H7 (cell line): ENCODE data around the gene PALS2. TPM values are rescaled to one million over a fixed set of nuclear protein-coding genes. Genes with fewer than 3 reads are reported as not detected.

ENCODE experiments used
- DNase-seq: peaks from one replicate; pipeline ENCODE4 v3.0.0; 2012
- H3K27me3 ChIP-seq: 2 replicates; pipeline ENCODE4 v1.6.0; 2011; ENCODE audit warnings: mild to moderate bottlenecking, low read length; ENCODE audit not compliant: control insufficient read depth, insufficient read depth
- H3K36me3 ChIP-seq: replicated peaks from 2 replicates; pipeline ENCODE4 v1.5.1; 2011; ENCODE audit warnings: low read length; ENCODE audit not compliant: control insufficient read depth, insufficient read depth
- H3K4me3 ChIP-seq: 2 replicates; pipeline ENCODE4 v1.5.1; 2011; ENCODE audit warnings: low read depth, mild to moderate bottlenecking, control low read depth, low read length, moderate library complexity; ENCODE audit not compliant: insufficient read depth
- total RNA-seq: library from RNA; depleted of rRNA; stranded (reverse); fragments of >200 nt; shearing (Covaris generic); gene quantifications from 2 replicates; pipeline ENCODE4 v1.2.3, GENCODE V29; 2014; rRNA removed

PALS2 gene, protein sequence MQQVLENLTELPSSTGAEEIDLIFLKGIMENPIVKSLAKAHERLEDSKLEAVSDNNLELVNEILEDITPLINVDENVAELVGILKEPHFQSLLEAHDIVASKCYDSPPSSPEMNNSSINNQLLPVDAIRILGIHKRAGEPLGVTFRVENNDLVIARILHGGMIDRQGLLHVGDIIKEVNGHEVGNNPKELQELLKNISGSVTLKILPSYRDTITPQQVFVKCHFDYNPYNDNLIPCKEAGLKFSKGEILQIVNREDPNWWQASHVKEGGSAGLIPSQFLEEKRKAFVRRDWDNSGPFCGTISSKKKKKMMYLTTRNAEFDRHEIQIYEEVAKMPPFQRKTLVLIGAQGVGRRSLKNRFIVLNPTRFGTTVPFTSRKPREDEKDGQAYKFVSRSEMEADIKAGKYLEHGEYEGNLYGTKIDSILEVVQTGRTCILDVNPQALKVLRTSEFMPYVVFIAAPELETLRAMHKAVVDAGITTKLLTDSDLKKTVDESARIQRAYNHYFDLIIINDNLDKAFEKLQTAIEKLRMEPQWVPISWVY
- 25.3 and 35.6 TPM in 2 replicates for total RNA-seq

GRCh38 chr7:24572997-24573553 lies at the start of gene PALS2:
PALS2 (plus strand) TSS chr7:24573452; CDS start chr7:24623668, 50,216 bp downstream.
- peak within 1 kb of the TSS; percentile 85 for H3K4me3 ChIP-seq
- no peaks in the 10 kb centered on the region for H3K36me3 ChIP-seq
- DNase-seq, result peak; percentile 94
- H3K27me3 ChIP-seq, result no peaks in the 10 kb centered on the region

- no peak overlapping the region for H3K4me3 ChIP-seq
- no peaks in the 10 kb centered on the region for H3K27me3 ChIP-seq
- no peaks in the 10 kb centered on the region for H3K36me3 ChIP-seq
- no peak for DNase-seq
These were observed 42.0 kb upstream of the PALS2 start for GRCh38 chr7:24531255-24531654.

- H3K4me3 ChIP-seq, result no peak overlapping the region
- no peaks in the 10 kb centered on the region for H3K36me3 ChIP-seq
- no peak for DNase-seq
- H3K27me3 ChIP-seq, result no peaks in the 10 kb centered on the region; the same call in 1 of the 2 replicates
These were observed 36.6 kb upstream of the PALS2 start for GRCh38 chr7:24536682-24537081.

DNA sequence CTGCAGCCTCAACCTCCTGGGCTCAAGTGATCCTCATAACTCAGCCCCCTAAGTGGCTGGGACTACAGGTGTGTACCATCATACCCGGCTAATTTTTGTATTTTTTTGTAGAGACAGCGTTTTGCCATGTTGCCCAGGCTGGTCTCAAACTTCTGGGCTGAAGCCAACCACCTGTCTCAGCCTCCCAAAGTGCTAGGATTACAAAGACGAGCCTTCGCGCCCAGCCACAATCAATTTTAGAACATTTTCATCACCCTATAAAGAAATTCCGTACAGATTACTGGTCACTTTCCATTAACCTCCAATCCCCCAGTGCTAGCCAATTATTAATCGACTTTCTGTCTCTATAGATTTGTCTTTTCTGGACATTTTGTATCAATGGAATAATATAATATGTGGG lies 32.3 kb upstream of the PALS2 start:
- no peak overlapping the region for H3K4me3 ChIP-seq
- H3K36me3 ChIP-seq, result no peaks in the 10 kb centered on the region
- no peak for DNase-seq
- H3K27me3 ChIP-seq, result no peaks in the 10 kb centered on the region; the same call in 1 of the 2 replicates

DNA sequence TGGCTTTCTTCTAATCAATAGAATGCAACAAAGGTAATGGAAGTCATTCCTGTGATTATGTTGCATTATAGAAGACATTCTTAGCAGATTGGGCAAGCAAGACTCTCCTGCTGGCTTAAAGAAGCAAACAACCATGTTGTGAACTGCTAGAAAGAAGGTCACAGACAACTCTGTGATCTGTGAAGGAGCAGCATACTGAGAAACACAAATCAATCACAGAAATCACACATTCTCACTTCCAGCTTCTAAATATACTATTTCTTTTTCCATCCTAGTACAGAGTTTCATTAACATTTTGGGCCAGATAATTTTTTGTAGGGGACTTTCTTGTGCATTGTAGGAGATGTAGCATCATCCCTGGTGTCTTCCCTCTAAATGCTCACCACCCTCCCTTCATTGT lies 28.0 kb upstream of the PALS2 start:
- H3K4me3 ChIP-seq, result no peak overlapping the region
- no peaks in the 10 kb centered on the region for H3K27me3 ChIP-seq
- H3K36me3 ChIP-seq, result no peaks in the 10 kb centered on the region
- no peak for DNase-seq

GRCh38 chr7:24548390-24548789 lies 24.9 kb upstream of the PALS2 start:
- no peaks in the 10 kb centered on the region for H3K27me3 ChIP-seq
- DNase-seq, result no peak
- no peak overlapping the region for H3K4me3 ChIP-seq
- no peaks in the 10 kb centered on the region for H3K36me3 ChIP-seq

DNA sequence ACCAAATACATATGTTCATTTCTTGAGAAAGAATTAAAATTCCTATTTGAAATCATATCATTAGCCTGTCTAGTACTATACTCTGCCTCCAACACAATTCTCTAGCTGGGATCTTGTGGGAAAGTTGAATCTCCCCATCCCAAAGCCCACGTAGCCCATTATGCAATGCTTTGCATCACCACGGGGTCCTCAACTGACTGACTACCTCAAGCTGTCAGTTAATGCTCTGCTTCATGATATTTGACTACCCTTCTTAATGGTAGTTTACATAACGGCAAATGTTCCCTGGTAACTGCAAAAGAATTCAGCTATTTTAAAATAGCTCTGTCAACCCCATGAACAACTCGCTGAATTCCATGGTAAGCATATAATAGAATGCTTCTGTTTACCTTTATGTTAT lies 23.3 kb upstream of the PALS2 start:
- no peak for DNase-seq
- Histone ChIP-seq H3K27me3 (no peaks in the 10 kb centered on the region), H3K4me3 (no peak overlapping the region), H3K36me3 (no peaks in the 10 kb centered on the region)

DNA sequence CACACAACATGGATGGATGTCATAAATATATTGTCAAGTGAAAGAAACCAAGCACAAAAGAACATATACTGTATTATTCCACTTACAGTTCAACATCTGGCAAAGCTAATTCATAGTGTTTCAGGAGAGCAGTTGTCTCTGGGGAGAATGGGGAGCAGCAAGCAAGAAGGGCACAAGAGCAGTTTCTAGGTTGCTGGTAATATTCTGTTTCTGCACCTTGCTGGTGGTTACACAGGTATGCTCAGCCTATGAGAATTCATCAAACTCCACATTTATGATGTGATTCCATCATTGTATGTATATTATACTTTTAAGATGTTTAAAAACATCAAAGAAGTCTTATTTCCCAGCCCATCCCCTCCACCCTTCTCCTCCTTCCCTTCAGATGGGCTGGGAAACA lies 18.1 kb upstream of the PALS2 start:
- Histone ChIP-seq H3K27me3 (no peaks in the 10 kb centered on the region), H3K4me3 (no peak overlapping the region), H3K36me3 (no peaks in the 10 kb centered on the region)
- DNase-seq, result no peak

DNA sequence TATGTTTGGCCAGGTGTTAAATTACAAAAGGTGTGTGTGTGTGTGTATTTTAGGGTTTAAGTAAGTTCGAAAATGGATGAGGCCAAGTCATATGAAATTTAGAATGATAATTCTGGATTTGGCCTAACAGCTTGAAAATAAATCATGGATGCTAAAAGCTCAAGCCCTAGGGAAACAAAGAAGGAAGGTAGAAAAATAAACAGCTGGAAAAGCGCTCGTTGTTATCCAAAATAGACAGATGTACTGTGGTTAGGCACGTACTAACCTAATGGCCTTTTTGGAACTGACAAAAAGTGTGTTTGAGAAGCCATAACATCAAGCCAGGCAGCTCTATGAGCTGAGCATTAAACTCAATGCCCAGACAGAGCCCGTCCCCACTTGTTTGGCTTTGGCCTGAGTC lies 17.5 kb upstream of the PALS2 start:
- H3K4me3 ChIP-seq, result no peak overlapping the region
- no peak for DNase-seq
- H3K27me3 ChIP-seq, result no peaks in the 10 kb centered on the region
- H3K36me3 ChIP-seq, result no peaks in the 10 kb centered on the region

DNA sequence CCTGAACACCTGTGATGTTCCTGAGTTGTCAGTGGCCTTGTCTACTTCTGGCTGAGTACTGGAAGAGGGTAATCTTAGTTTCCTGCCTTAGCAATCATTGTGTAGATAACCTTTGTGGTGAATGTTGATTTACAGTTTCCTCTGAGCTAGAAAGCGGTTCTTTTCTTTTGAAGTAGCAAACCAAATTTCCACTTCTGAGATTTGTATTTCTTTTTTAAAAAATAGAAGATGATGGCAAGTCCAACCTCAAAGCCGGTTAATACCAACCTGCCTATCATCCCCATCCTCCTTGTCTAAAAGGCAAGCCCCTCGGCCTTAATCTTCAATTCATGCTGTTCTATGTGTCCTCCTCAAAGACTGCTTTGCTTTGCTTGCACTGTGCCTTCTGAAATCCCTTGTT lies 12.5 kb upstream of the PALS2 start:
- H3K4me3 ChIP-seq, result no peak overlapping the region
- no peaks in the 10 kb centered on the region for H3K27me3 ChIP-seq
- H3K36me3 ChIP-seq, result no peaks in the 10 kb centered on the region
- no peak for DNase-seq

- H3K4me3 ChIP-seq, result no peak overlapping the region
- no peak for DNase-seq
- H3K27me3 ChIP-seq, result no peaks in the 10 kb centered on the region
- H3K36me3 ChIP-seq, result no peaks in the 10 kb centered on the region
These were observed 7.0 kb upstream of the PALS2 start for GRCh38 chr7:24566274-24566673.

DNA sequence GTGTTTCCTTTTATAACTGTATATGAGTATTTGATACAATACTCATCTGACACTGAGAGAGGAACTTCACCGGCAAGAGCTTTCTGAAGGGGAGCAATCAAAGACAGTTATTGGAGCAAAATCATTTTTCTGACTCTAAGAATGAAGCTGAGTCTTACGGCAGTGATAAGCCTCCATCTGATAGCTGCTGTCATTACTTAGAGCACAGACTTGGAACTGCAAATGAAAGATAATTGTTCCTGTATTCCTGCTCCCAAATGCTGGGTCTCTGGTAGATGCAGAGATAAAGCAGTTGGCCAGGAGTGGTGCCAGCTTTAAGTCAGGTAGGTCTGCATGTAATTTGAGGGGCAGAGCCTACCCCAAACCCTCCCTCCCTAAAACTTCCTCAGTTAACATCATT lies 2.3 kb upstream of the PALS2 start:
- no peaks in the 10 kb centered on the region for H3K36me3 ChIP-seq
- H3K27me3 ChIP-seq, result no peaks in the 10 kb centered on the region
- DNase-seq, result no peak
- no peak overlapping the region for H3K4me3 ChIP-seq

DNA sequence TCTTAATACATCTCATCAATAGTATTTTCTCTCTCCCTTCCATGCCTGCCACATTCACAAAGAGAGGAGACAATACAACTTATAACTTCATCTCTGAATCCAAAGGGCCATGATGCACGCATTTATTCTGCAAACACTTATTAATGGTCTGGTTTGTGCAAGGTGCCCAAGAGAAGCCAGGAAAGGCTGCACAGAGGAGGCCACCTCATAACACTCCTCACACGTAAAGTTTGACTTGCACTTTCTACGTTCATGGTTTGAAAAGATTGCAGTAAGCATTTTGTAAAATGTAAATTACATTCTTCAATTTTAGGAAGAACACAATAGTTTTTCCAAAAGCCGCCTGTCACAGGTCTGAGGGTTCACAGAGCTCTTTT lies 1.2 kb upstream of the PALS2 start:
- H3K27me3 ChIP-seq, result no peaks in the 10 kb centered on the region
- no peak overlapping the region for H3K4me3 ChIP-seq
- H3K36me3 ChIP-seq, result no peaks in the 10 kb centered on the region
- no peak for DNase-seq

GRCh38 chr7:24572393-24572996 lies 757 bp upstream of the PALS2 start:
- DNase-seq, result peak; percentile 19
- Histone ChIP-seq H3K27me3 (no peaks in the 10 kb centered on the region), H3K36me3 (no peaks in the 10 kb centered on the region), H3K4me3 (peak overlapping the region; percentile 69)
